ENCODE measurements around the gene ZFPM1. TPM values are rescaled to one million over a fixed set of nuclear protein-coding genes. Genes with fewer than 3 reads are reported as not detected.
"Not testable (repeated sequence)": the region's sequence is repeated elsewhere in the genome, so short reads cannot be mapped to it uniquely, and the experiment has no call there.

ZFPM1 gene
- polyA plus RNA-seq, 1 of the 3 experiments (the other 2 are of a cell fraction): 1.2 TPM

- 87% methylated on average over 13 of the region's 19 CpGs for WGBS (ENCODE audit: low lambda C conversion rate)
- no peaks in the 10 kb centered on the region for H3K36me3 ChIP-seq (replicated peaks in 1 of 2; ENCODE audit: control insufficient read depth in 1 of 2, insufficient read depth in 2 of 2, low read length in 1 of 2)
- DNase-seq: no peak
- peaks cover 9% of the 10 kb centered on the region for H3F3A ChIP-seq (replicated peaks; ENCODE audit: insufficient read depth)
- no peaks in the 10 kb centered on the region for H3K27me3 ChIP-seq (ENCODE audit: insufficient read depth)
- no peak overlapping the region for H3K4me2 ChIP-seq
- H3K9me3 ChIP-seq: no peaks in the 10 kb centered on the region
- H4K20me1 ChIP-seq (ENCODE audit: insufficient read depth): peaks cover 84% of the 10 kb centered on the region
- H3K79me2 ChIP-seq (ENCODE audit: insufficient read depth): peaks cover 48% of the 10 kb centered on the region; the same call in 1 of the 2 replicates
- no peak overlapping the region for H3K9ac ChIP-seq
- H2AFZ ChIP-seq (ENCODE audit: low read depth): no peak overlapping the region
- H3K4me1 ChIP-seq (ENCODE audit: control insufficient read depth in 1 of 2, insufficient read depth in 2 of 2, low read depth in 1 of 2, low read length in 1 of 2): peaks cover 0 to 44% of the 10 kb centered on the region in 2 experiments; a peak in 2 of 4 replicates
- CTCF ChIA-PET: interaction anchor here (1.2 kb wide), 1 partner anchor 36 kb away, joined by 3 read pairs; no protein-coding TSS in a partner anchor
- H3K4me3 ChIP-seq (ENCODE audit: low read depth in 2 of 2, low read length in 1 of 2): no peak overlapping the region
- TF ChIP-seq GATA2 (CRISPR knock-in tag; IDR thresholded peaks at IDR 0.05) (no peak), IRF3 (IDR thresholded peaks at IDR 0.05; ENCODE audit: low read depth, low read length) (no peak), TAF1 (IDR thresholded peaks at IDR 0.05; ENCODE audit: borderline replicate concordance, low read depth, low read length) (no peak), SMC3 (IDR thresholded peaks at IDR 0.05; ENCODE audit: low read depth, low read length) (no peak), EZH2phosphoT487 (IDR thresholded peaks at IDR 0.05; ENCODE audit: borderline replicate concordance, low read depth) (no peak), CHD2 (IDR thresholded peaks at IDR 0.05; ENCODE audit: low read length, partially characterized antibody) (no peak), SIN3A (IDR thresholded peaks at IDR 0.05; ENCODE audit: borderline replicate concordance, low read depth, low read length) (no peak), REST (IDR thresholded peaks at IDR 0.05; ENCODE audit: low read depth, low read length) (no peak), POLR2AphosphoS5 (IDR thresholded peaks at IDR 0.05; ENCODE audit: low read depth, low read length) (no peak), RFX5 (IDR thresholded peaks at IDR 0.05; ENCODE audit: low read length) (no peak)
- TF ChIP-seq, protein P1, sequence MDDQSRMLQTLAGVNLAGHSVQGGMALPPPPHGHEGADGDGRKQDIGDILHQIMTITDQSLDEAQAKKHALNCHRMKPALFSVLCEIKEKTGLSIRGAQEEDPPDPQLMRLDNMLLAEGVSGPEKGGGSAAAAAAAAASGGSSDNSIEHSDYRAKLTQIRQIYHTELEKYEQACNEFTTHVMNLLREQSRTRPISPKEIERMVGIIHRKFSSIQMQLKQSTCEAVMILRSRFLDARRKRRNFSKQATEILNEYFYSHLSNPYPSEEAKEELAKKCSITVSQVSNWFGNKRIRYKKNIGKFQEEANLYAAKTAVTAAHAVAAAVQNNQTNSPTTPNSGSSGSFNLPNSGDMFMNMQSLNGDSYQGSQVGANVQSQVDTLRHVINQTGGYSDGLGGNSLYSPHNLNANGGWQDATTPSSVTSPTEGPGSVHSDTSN (IDR thresholded peaks at IDR 0.05): no peak
- TF ChIP-seq, protein P2, sequence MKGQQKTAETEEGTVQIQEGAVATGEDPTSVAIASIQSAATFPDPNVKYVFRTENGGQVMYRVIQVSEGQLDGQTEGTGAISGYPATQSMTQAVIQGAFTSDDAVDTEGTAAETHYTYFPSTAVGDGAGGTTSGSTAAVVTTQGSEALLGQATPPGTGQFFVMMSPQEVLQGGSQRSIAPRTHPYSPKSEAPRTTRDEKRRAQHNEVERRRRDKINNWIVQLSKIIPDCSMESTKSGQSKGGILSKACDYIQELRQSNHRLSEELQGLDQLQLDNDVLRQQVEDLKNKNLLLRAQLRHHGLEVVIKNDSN (IDR thresholded peaks at IDR 0.05; ENCODE audit: borderline replicate concordance, low read depth): no peak
- POLR2A ChIA-PET: no interaction called here
- no peak overlapping the region for H3K27ac ChIP-seq (ENCODE audit: low read depth in 2 of 2, low read length in 1 of 2)
- H3K9me2 ChIP-seq: no peaks in the 10 kb centered on the region
These were observed 16.7 kb downstream of the ZFPM1 start for GRCh38 chr16:88469615-88470395.

DNA sequence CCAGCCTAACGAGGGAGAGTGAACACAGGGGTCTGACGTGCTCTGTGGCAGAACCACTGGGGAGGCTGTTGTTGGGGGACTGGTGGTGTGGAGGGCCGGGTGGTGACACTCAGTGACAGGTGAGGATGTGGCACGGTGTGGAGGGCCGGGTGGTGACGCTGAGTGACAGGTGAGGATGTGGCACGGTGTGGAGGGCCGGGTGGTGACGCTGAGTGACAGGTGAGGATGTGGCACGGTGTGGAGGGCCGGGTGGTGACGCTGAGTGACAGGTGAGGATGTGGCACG, 17.3 kb downstream of the ZFPM1 start:
- H3K27ac ChIP-seq (ENCODE audit: low read depth in 2 of 2, low read length in 1 of 2); H3K4me3 ChIP-seq (ENCODE audit: low read depth in 2 of 2, low read length in 1 of 2); DNase-seq; H3F3A ChIP-seq (replicated peaks; ENCODE audit: insufficient read depth); H3K9me3 ChIP-seq; H3K9me2 ChIP-seq; H2AFZ ChIP-seq (ENCODE audit: low read depth); H3K9ac ChIP-seq; CTCF ChIA-PET; POLR2A ChIA-PET; H3K4me2 ChIP-seq; H3K36me3 ChIP-seq (replicated peaks in 1 of 2; ENCODE audit: control insufficient read depth in 1 of 2, insufficient read depth in 2 of 2, low read length in 1 of 2); H3K27me3 ChIP-seq (ENCODE audit: insufficient read depth): not testable (repeated sequence)
- 85% methylated on average over 8 of the region's 13 CpGs for WGBS (ENCODE audit: low lambda C conversion rate)
- Histone ChIP-seq H3K79me2 (ENCODE audit: insufficient read depth) (peaks cover 50% of the 10 kb centered on the region; the same call in 1 of the 2 replicates), H4K20me1 (ENCODE audit: insufficient read depth) (peaks cover 86% of the 10 kb centered on the region), H3K4me1 (ENCODE audit: control insufficient read depth in 1 of 2, insufficient read depth in 2 of 2, low read depth in 1 of 2, low read length in 1 of 2) (peaks cover 0 to 45% of the 10 kb centered on the region in 2 experiments; a peak in 1 of 4 replicates)

DNA sequence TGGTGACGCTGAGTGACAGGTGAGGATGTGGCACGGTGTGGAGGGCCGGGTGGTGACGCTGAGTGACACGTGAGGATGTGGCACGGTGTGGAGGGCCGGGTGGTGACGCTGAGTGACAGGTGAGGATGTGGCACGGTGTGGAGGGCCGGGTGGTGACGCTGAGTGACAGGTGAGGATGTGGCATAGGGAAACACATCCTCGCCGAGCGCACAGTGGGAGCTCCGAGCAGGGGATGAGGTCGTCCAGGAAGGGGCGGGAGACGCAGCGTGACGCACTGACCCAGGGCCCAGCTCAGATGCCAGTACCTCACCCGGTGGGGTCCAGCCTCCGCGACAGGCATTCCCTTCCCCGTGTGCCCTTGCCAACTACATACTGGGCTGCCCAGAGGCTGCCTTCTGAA, 17.6 kb downstream of the ZFPM1 start:
- Histone ChIP-seq H3K4me1 (ENCODE audit: control insufficient read depth in 1 of 2, insufficient read depth in 2 of 2, low read depth in 1 of 2, low read length in 1 of 2) (peaks cover 0 to 41% of the 10 kb centered on the region in 2 experiments; a peak in 1 of 4 replicates), H4K20me1 (ENCODE audit: insufficient read depth) (peaks cover 86% of the 10 kb centered on the region), H3K79me2 (ENCODE audit: insufficient read depth) (peaks cover 50% of the 10 kb centered on the region; the same call in 1 of the 2 replicates)
- H2AFZ ChIP-seq (ENCODE audit: low read depth); H3K4me2 ChIP-seq; H3K4me3 ChIP-seq (ENCODE audit: low read depth in 2 of 2, low read length in 1 of 2); H3K9me3 ChIP-seq; POLR2A ChIA-PET; CTCF ChIA-PET; H3K27me3 ChIP-seq (ENCODE audit: insufficient read depth); H3K9me2 ChIP-seq; H3F3A ChIP-seq (replicated peaks; ENCODE audit: insufficient read depth); H3K9ac ChIP-seq; H3K36me3 ChIP-seq (replicated peaks in 1 of 2; ENCODE audit: control insufficient read depth in 1 of 2, insufficient read depth in 2 of 2, low read length in 1 of 2); H3K27ac ChIP-seq (ENCODE audit: low read depth in 2 of 2, low read length in 1 of 2); DNase-seq: not testable (repeated sequence)
- WGBS (ENCODE audit: low lambda C conversion rate): 97% methylated on average over 21 of the region's 24 CpGs

Data from SK-N-SH (cell line).